Panc1 (cell line): Measurements from ENCODE around the gene FKBP1B. TPM values are rescaled to one million over a fixed set of nuclear protein-coding genes. Genes with fewer than 3 reads are reported as not detected.

Source experiments
- ATAC-seq: fragments of 200-7000 bp; cut with Tn5 transposase; 2 replicates; pipeline ENCODE4 v1.9.1; 2020; ENCODE audit warnings: mild to moderate bottlenecking, moderate library complexity
- BruUV-seq: library from RNA; stranded (reverse); fragments of 400-500 nt; replicated peaks from 2 replicates; lab custom pipeline; 2021; lab: Mats Ljungman, UMichigan
- CTCF ChIA-PET: fragments of 300-600 bp; sonication (Branson Sonifier 250); formaldehyde crosslinking; loops from one replicate; lab custom pipeline; 2022; ENCODE audit warnings: antibody characterized with exemption; lab: Charles Lee
- POLR2A ChIA-PET: fragments of 300-600 bp; sonication (Branson Sonifier 250); formaldehyde crosslinking; loops from one replicate; lab custom pipeline; 2022; ENCODE audit warnings: antibody characterized with exemption; lab: Charles Lee
- DNase-seq: peaks from one replicate; pipeline ENCODE4 v3.0.0-alpha.2; 2010; ENCODE audit warnings: low read depth, low spot score
- H3K27ac ChIP-seq: 2 replicates; pipeline ENCODE4 v1.5.1; 2011; ENCODE audit warnings: mild to moderate bottlenecking, low read length, inconsistent platforms
- H3K27me3 ChIP-seq: fragments of 200-500 bp; sonication (Bioruptor generic); 2 replicates; pipeline ENCODE4 v1.6.0; 2014; ENCODE audit warnings: low read length, inconsistent platforms; ENCODE audit not compliant: control insufficient read depth, insufficient read depth
- H3K36me3 ChIP-seq: fragments of 200-500 bp; sonication (Bioruptor generic); 2 replicates; pipeline ENCODE4 v1.5.1; 2014; ENCODE audit warnings: inconsistent platforms, mild to moderate bottlenecking, low read length, moderate library complexity; ENCODE audit not compliant: control insufficient read depth, insufficient read depth
- H3K4me1 ChIP-seq: 2 replicates; pipeline ENCODE4 v1.5.1; 2011; ENCODE audit warnings: inconsistent platforms, mild to moderate bottlenecking, low read length, moderate library complexity; ENCODE audit not compliant: control insufficient read depth, insufficient read depth
- H3K4me3 ChIP-seq, 2 experiments: 2 replicates each; pipeline ENCODE4 v1.5.1; 2011 to 2012; ENCODE audit warnings: low read depth in 2 of 2, low read length in 2 of 2, mild to moderate bottlenecking in 2 of 2, inconsistent platforms in 1 of 2, moderate library complexity in 1 of 2
- H3K9me3 ChIP-seq: fragments of 200-500 bp; sonication (Bioruptor generic); 2 replicates; pipeline ENCODE4 v1.5.1; 2014; ENCODE audit warnings: low read depth, mild to moderate bottlenecking, inconsistent platforms, low read length, moderate library complexity; ENCODE audit not compliant: control insufficient read depth, insufficient read depth
- CTCF ChIP-seq: fragments of 450-650 bp; IDR thresholded peaks from 2 replicates; pipeline ENCODE4 v1.5.1; 2017; ENCODE audit warnings: mild to moderate bottlenecking
- POLR2AphosphoS5 ChIP-seq: IDR thresholded peaks from 2 replicates; pipeline ENCODE4 v1.6.1; 2012; ENCODE audit warnings: mild to moderate bottlenecking, low read depth, low read length, moderate library complexity
- SIN3A ChIP-seq: IDR thresholded peaks from 2 replicates; pipeline ENCODE4 v1.6.1; 2012; ENCODE audit warnings: low read depth, mild to moderate bottlenecking, low read length, moderate library complexity, borderline replicate concordance; ENCODE audit not compliant: insufficient read depth
- TCF7L2 ChIP-seq: IDR thresholded peaks from 2 replicates; pipeline ENCODE4 v1.6.1; 2011; ENCODE audit warnings: mild to moderate bottlenecking, low read depth, low read length, inconsistent platforms
- in situ Hi-C: cut with HindIII; loops from 2 replicates; pipeline ENCODE4 v1.10.0; 2016; ENCODE audit warnings: low sequenced_read_pairs, low pct_unique_long_range_greater_than_20kb
- intact Hi-C: fragments of 100-400 bp; cut with micrococcal nuclease; formaldehyde crosslinking; loops from one replicate; pipeline ENCODE4 v1.10.0; 2022; ENCODE audit not compliant: unreplicated experiment
- total RNA-seq: library from RNA; stranded (reverse); gene quantifications from one replicate; pipeline ENCODE4 v1.2.1, GENCODE V29; 2021; ENCODE audit not compliant: unreplicated experiment
- TF ChIP-seq, protein P1 (sequence below), 2 experiments: IDR thresholded peaks; 2 replicates each; pipeline ENCODE4 v1.6.1; 2011 to 2012; ENCODE audit warnings: low read depth in 2 of 2, control low read depth in 1 of 2, low read length in 1 of 2, mild to moderate bottlenecking in 1 of 2, moderate library complexity in 1 of 2; ENCODE audit not compliant: insufficient read depth in 1 of 2

FKBP1B gene
- total RNA-seq, 1 experiment from 2014 or later, result 19.9 TPM

- H3K36me3 ChIP-seq, result no peaks in the 10 kb centered on the region; the same call in 1 of the 2 replicates
- intact Hi-C loops, result no loop called here
- BruUV-seq, result no TSS peak
- no peaks in the 10 kb centered on the region for H3K4me1 ChIP-seq
- in situ Hi-C loops, result no loop called here
- H3K27me3 ChIP-seq, result no peaks in the 10 kb centered on the region
- ChIA-PET CTCF (no interaction called here), POLR2A (no interaction called here)
- no peak for ATAC-seq
- TF ChIP-seq TCF7L2 (no peak), SIN3A (no peak), POLR2AphosphoS5 (no peak)
- DNase-seq, result no peak
- no peak overlapping the region for H3K4me3 ChIP-seq
- H3K27ac ChIP-seq, result no peak overlapping the region
- H3K9me3 ChIP-seq, result no peaks in the 10 kb centered on the region
Observed at GRCh38 chr2:24022324-24022974, 27.1 kb upstream of the FKBP1B start.

DNA sequence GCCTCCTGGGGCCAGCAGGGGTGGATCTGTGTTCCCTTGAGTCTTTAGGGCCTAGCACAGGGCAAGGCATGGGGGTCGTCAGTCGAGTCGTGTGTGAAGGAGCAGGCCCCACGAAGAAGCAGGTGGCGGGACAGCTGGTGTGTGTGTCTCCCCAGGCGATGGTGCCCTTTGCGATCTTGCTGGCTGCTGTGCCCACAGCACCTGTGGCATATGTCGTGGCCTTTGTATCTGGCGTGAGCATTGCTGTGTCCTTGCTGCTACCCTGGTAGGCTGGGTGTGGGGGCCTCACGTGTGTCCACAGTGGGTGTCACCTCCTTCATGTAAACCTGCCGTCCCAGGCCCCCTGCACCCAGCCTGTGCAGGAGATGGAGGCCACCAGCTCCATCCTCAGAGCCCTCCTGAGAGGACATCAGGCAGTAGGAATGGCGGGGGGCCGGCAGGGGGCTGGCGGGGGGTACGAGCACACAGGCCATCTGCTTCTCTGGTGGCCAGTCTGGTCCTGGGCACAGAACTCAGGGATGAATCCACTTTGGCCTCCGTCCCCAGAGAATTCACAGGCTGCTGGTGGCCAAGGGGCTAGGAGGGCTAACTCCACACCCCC, 26.5 kb upstream of the FKBP1B start:
- Histone ChIP-seq H3K27me3 (no peaks in the 10 kb centered on the region), H3K4me3 (no peak overlapping the region), H3K4me1 (no peaks in the 10 kb centered on the region), H3K9me3 (no peaks in the 10 kb centered on the region), H3K36me3 (no peaks in the 10 kb centered on the region; the same call in 1 of the 2 replicates), H3K27ac (no peak overlapping the region)
- no TSS peak for BruUV-seq
- no peak for ATAC-seq
- POLR2A ChIA-PET, result no interaction called here
- no peak for DNase-seq
- CTCF ChIA-PET, result no interaction called here
- TF ChIP-seq POLR2AphosphoS5 (no peak), CTCF (no peak), TCF7L2 (no peak), SIN3A (no peak)
- TF ChIP-seq, protein P1, sequence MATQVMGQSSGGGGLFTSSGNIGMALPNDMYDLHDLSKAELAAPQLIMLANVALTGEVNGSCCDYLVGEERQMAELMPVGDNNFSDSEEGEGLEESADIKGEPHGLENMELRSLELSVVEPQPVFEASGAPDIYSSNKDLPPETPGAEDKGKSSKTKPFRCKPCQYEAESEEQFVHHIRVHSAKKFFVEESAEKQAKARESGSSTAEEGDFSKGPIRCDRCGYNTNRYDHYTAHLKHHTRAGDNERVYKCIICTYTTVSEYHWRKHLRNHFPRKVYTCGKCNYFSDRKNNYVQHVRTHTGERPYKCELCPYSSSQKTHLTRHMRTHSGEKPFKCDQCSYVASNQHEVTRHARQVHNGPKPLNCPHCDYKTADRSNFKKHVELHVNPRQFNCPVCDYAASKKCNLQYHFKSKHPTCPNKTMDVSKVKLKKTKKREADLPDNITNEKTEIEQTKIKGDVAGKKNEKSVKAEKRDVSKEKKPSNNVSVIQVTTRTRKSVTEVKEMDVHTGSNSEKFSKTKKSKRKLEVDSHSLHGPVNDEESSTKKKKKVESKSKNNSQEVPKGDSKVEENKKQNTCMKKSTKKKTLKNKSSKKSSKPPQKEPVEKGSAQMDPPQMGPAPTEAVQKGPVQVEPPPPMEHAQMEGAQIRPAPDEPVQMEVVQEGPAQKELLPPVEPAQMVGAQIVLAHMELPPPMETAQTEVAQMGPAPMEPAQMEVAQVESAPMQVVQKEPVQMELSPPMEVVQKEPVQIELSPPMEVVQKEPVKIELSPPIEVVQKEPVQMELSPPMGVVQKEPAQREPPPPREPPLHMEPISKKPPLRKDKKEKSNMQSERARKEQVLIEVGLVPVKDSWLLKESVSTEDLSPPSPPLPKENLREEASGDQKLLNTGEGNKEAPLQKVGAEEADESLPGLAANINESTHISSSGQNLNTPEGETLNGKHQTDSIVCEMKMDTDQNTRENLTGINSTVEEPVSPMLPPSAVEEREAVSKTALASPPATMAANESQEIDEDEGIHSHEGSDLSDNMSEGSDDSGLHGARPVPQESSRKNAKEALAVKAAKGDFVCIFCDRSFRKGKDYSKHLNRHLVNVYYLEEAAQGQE (IDR thresholded peaks at IDR 0.05; ENCODE audit: insufficient read depth in 1 of 2, low read depth in 2 of 2, low read length in 1 of 2), result no peak
- intact Hi-C loops, result no loop called here
- in situ Hi-C loops, result no loop called here

DNA sequence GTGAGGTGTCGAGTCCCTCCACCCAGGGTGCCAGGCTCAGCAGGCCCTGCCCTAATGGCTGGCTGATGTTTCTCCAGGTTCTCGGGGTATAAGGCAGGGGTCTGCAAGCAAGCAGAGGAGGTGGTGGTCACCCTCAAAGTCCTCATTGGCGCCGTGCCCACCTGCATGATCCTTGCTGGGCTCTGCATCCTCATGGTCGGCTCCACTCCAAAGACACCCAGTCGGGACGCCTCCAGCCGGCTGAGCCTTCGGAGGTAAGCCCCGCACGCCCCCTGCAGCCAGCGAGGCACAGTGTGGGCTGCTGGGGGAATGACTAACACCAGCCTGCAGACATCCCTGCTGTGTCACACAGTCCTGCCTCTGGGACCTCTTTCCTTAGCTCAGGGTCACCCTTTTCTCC, 25.5 kb upstream of the FKBP1B start:
- ATAC-seq (peak; percentile 66), DNase-seq (no peak)
- H3K27ac ChIP-seq, result no peak overlapping the region
- ChIA-PET CTCF (no interaction called here), POLR2A (no interaction called here)
- H3K9me3 ChIP-seq, result no peaks in the 10 kb centered on the region
- peaks cover under 1% of the 10 kb centered on the region; the same call in 1 of the 2 replicates for H3K36me3 ChIP-seq
- no TSS peak for BruUV-seq
- H3K27me3 ChIP-seq, result no peaks in the 10 kb centered on the region
- H3K4me3 ChIP-seq, result no peak overlapping the region
- in situ Hi-C loops, result no loop called here
- no peaks in the 10 kb centered on the region for H3K4me1 ChIP-seq
- intact Hi-C loops, result no loop called here
- TF ChIP-seq POLR2AphosphoS5 (no peak), CTCF (no peak; the same call in 1 of the 2 replicates), SIN3A (no peak), TCF7L2 (no peak)
- TF ChIP-seq, protein P1 (IDR thresholded peaks at IDR 0.05; ENCODE audit: insufficient read depth in 1 of 2, low read depth in 2 of 2, low read length in 1 of 2), result no peak
